Measurements from ENCODE around the gene CTCFL.

CTCFL gene

GRCh38 chr20:57451431-57451794 lies 73.5 kb downstream of the CTCFL start:
- no peak for TF ChIP-seq CTCF (IDR thresholded peaks at IDR 0.05; ENCODE audit: low read length, missing control alignments)
- no peak overlapping the region for H3K4me3 ChIP-seq (replicated peaks; ENCODE audit: low read depth, low read length)
- DNase-seq (ENCODE audit: low read depth) = no peak

GRCh38 chr20:57450931-57451330 lies 74.0 kb downstream of the CTCFL start:
- no peak for DNase-seq (ENCODE audit: low read depth)
- no peak for TF ChIP-seq CTCF (IDR thresholded peaks at IDR 0.05; ENCODE audit: low read length, missing control alignments)
- no peak overlapping the region for H3K4me3 ChIP-seq (replicated peaks; ENCODE audit: low read depth, low read length)

- TF ChIP-seq CTCF (IDR thresholded peaks at IDR 0.05; ENCODE audit: low read length, missing control alignments) = no peak
- no peak overlapping the region for H3K4me3 ChIP-seq (replicated peaks; ENCODE audit: low read depth, low read length)
- DNase-seq (ENCODE audit: low read depth) = peak; percentile 45
Observed at GRCh38 chr20:57450419-57450818, 74.5 kb downstream of the CTCFL start.

- DNase-seq (ENCODE audit: low read depth) = no peak
- H3K4me3 ChIP-seq (replicated peaks; ENCODE audit: low read depth, low read length) = no peak overlapping the region
- TF ChIP-seq CTCF (IDR thresholded peaks at IDR 0.05; ENCODE audit: low read length, missing control alignments) = no peak
Observed at GRCh38 chr20:57449398-57450354, 75.3 kb downstream of the CTCFL start.

GRCh38 chr20:57448764-57449354 lies 76.1 kb downstream of the CTCFL start:
- TF ChIP-seq CTCF (IDR thresholded peaks at IDR 0.05; ENCODE audit: low read length, missing control alignments) = no peak
- no peak overlapping the region for H3K4me3 ChIP-seq (replicated peaks; ENCODE audit: low read depth, low read length)
- no peak for DNase-seq (ENCODE audit: low read depth)
